ENCODE results near the gene CBFA2T2.
"Not testable (repeated sequence)": the region's sequence is repeated elsewhere in the genome, so short reads cannot be mapped to it uniquely, and the experiment has no call there.

Gene CBFA2T2

DNA sequence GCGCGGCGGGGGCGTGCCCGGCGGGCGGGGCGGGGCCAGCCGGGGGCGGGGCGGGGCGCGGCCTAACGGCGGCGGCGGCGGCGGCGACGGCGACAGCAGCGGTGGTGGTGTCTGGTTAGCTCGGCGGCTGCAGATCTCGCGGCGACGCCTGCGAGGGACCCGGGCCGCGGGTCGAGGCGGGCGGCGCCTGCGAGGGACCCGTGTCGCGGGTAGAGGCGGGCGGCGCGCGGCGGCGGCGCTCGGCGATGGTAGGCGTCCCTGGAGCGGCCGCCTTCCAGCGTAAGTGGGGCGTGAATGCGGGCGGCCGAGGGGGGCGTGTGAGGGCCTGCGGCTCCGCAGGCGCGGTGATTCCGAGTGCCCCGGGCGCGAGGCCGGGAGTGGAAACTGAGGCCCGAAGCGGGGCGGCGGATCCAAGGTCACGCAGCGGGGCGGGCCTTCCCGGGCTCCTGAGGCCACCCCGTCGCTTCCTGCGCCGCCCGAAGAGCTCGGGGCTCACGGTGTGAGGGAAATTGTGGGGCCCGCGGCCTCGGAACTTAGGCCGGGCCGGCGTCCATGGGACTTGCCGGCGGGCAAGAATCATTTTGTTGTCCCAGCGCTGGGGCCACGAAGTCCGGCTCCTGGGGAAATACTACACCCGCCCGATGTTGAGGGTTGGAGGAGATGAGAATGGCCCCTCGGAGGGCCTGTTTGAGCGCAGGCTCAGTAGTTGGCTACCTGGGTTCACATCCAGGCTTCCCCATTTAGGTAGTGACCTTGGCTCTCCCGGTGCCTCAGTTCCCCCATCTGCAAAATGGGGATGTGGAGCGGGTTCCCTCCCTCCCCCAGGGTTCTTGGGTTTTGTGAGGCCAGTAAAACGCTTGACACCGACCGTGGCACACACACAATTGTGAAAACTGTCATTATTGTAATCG, at the start of gene CBFA2T2:
Gene CBFA2T2, plus strand, starts transcription at position 74 of the 911 bp plus-strand sequence. Its CDS starts 172 bp downstream, at position 246.
- DNase-seq = no peak

DNA sequence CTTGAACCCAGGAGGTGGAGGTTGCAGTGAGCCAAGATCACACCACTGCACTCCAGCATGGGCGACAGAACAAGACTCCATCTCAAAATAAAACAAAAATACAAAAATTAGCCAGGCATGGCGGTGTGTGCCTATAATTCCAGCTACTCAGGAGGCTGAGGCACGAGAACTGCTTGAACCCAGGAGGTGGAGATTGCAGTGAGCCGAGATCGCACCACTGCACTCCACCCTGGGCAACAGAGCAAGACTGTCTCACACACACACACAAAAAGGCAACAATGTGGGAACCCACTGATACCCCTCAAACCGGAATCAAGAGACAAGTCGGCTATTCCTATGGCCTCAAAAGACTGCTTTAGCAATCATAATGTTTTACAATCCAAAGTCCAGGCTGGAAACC, 49.3 kb upstream of the CBFA2T2 start:
- not testable (repeated sequence) for DNase-seq

DNA sequence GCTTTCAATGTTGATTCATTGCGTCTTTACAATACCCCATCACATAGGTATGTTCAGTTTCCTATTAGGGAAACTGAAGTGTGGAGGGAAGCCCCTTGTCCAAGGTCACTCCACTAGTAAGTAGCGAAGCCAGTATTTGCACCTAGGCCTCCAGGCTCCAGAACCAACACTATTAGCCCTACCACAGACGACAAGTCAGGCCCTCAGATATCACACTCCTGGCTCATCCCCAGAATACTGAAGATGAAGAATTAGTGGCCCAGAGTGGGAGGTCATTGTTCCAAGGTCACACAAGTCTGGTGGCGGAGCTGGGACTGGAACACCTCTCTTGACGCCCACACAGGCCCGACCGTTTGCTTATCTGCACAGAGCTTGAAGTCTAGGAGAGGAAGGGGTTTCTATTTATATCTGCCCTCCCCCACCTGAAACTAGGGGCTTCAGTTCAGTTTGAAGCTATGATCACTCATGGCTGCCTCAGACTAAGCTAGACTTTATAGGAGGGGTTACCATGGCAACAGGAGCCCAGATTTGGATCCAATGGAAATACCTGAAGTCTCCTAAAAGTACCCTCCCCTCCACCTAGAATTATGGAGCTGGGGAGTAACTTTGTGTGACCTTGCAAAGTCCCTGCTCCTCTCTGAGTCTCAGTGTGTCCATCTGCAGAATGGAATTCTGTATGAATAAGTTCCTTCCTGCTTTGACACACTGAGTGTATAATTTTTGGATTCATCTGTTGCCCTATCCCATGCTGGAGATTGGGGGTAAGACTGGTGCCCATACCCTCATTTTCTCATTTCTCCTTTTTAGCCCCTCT, 48.5 kb upstream of the CBFA2T2 start:
- DNase-seq = no peak

DNA sequence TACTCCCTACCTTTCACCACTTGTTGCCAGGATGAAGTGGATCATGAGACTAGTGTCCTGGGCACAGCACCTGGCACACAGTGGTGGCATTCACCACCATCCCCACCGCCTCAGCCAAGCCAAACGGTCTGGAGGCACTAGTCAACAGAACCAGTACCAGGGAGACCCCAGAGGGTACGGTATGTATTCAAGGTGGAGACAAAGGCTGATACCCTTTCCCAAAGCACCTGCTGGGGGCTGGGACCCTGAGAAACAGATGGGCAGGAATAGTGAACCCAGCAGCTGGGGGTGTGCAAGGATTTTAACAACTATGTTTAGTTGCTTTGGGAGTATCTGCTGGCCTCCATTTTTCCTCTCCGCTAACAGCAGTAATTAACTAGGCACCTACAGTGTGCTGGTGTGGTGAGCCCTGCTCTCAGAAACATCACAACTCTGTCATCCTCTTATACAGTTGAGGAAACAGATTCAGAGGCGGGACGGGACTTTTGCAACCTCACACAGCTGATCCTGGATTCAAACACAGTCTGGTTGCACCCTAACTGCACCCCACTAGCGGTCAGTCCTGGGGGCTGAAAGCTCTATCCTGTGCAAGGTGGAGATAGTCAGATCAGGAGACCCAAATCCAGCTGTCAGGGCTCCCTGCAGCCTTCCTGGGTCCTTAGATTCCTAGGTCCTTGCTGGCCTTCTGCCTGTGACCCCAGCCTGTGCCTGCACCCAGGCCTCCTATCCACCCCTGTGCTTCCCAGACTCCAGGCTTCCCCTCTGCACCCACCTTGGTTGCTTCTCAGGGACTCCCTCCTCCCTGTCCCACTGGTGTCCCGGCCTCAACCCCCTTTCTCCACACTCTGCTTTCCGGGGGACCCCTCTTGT, 47.5 kb upstream of the CBFA2T2 start:
- DNase-seq = peak; percentile 20 to 21

DNA sequence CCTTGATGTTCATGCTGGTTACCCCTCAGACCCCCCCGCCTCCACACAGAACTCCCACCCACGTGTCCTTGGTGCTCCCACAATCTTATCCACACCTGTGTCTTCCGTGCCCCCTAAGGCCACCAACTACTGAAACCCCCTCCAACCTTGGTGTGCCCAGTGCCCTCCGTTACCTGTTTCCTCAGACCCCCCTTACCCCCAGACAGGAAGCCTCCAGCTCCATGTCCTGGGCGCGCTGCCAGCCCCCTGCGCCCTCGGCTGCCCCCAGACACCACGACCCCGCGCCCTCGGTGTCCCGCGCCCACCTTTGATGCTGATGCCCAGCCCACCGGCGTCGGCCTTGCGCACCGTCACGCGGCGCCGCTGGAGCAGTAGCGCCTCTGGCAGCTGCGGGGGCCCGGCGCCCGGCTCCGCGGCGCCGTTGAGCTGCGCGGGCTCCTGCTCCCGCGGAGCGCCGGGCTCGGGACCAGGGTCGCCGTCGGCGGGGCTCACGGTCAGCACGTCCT, 46.8 kb upstream of the CBFA2T2 start:
- DNase-seq = peak; percentile 21 to 23

DNA sequence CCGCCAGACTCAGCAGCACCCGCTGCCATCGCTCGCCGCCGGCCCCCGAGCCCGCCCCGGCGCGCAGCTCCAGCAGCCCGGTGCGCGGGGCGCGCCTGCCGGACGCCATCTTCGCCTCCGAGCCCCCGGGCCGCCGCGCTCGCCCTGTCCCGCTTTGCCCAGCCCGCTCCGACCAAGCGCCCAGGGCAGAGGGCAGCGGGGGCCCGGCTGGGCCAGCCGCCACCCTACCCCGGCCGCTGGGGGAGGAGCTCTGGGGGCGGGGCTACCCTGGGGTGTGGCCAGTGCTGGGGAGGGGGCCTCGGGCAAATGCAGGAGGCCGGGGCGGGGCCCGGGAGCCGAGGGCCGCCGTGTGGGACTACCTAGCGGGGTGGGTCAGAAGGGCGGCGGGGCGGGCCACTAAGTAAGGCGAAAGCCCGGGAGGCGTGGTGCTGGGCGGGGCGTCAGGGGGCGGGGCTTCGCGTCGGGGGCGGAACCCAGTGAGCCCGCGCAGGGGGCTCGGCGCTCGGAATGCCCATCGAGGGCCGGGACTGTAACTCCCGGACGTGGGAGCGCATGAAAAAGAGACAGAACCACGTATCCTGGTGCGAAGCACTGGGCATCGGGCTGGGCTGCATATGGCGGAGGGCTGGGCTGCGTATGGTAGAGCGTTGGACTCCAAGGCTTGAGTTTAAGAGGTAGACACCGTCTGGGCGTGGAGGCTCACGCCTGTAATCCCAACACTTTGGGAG, 46.2 kb upstream of the CBFA2T2 start, which contains the start of gene SNTA1:
Gene SNTA1, minus strand, starts transcription at position 252 of the 728 bp plus-strand sequence. Its CDS starts 143 bp downstream, at position 109.
- peak; percentile 93 for DNase-seq

DNA sequence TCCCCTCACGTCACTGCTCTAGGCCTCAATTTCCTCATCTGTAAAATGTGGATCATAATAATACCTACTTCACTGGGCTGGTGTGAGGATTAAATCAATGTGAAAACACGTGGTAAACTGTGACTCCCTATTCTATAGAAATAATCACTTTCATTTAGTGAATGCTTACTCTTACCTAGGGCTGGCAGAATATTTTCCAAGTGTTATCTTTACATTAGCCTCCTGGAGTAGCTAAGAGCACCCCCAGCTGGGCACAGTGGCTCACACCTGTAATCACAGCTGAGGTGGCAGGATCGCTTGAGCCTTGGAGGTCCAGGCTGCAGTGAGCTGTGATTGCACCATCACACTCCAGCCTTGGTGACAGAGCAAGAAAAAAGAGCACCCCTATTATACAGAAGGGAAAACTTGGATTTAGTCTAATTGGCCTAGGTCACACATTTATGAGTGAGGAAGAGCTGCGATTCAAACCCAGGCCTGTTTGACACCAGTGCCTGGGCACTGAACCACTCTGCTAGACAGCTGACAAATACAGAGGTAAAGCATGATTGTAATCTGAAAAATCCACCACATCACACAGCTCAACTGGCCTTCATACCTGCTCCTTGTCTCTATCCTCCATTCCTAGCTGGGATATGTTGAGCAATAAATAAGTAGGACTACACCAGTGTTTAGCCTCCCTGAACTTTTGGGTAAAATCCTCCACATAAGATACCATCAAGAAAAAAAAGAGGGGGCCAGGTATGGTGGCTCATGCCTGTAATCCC, 44.9 kb upstream of the CBFA2T2 start:
- DNase-seq = peak; percentile 41 to 53

DNA sequence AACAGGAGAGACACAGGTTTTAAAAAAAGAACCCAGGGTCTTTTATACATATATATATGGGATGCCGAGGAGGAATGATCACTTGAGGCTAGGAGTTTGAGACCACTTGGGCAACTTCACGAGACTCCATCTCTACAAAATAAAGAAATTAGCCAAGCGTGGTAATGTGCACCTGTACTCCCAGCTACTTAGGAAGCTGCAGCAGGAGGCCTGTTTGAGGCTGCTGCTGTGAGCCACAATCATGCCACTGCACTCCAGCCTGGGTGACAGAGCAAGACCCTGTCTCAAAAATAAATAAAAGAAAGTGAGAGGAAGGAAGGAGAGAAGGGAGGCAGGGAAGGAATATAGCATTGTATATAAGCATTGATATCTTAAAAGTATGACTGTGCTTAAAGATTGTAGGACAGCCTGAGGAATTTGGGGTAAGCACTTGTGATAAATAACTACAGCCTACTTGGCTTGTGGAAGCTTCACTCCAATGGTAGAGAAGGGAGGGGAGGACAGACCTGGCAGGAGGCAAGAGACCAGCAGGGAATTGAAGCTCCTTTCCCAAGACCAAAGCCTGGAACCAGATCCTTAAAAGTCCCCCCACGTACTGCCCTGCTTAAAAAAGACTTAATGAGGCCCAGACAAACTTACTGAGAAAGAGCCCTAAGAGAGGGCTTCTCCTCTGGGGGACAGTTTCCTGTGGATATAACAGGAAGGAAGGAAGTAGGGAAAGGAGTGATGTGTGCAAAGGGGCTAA, 43.8 kb upstream of the CBFA2T2 start:
- DNase-seq = no peak

DNA sequence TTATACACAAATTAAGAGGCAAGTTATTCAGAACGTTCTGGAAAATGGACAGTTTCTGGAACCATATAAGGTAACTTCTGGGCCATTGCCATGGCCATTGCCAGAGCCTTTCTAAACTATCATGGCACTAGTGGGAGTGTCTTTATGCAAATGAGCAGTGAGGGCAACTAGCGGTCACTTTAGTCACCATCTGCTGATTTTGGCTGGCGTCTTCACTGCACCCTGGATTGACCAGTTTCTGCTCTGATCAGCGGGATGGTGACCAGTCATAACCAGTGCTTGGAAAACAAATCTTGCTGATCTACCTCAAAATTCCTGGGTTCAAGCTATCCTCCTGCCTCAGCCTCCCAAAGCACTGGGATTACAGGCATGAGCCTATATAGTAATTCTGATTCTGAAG, 39.0 kb upstream of the CBFA2T2 start:
- DNase-seq = no peak

DNA sequence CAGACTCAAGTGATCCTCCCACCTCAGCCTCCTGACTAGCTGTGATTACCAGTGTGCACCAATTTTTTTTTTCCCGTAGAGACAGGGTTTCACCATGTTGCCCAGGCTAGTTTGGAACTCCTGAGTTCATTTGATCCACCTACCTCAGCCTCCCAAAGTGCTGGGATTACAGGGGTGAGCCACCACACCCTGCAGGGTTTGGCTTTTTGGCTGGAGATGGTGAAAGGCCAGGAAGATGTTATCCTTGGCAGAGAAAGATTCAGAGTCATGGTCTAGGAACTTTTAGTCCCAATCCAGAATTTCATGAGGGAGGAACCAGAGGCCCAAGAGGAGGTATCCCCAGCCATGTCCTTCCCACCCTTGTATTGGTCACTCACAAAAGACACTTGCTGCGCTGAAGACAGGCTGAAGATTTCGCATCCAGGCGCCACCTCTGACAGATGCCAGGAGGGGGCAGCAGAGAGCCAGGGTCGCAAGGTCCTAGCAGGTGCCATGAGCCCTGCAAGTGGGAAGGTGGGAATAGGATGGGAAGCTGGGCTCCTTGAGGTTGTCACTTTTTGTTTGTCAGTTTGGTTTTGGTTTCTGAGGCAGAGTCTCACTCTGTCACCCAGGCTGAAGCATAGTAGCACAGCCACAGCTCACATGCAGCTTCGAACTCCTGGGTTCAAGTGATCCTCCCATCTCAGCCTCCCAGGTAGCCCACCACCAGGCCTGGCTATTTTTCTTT, 32.8 kb upstream of the CBFA2T2 start:
- DNase-seq = peak; percentile 89

DNA sequence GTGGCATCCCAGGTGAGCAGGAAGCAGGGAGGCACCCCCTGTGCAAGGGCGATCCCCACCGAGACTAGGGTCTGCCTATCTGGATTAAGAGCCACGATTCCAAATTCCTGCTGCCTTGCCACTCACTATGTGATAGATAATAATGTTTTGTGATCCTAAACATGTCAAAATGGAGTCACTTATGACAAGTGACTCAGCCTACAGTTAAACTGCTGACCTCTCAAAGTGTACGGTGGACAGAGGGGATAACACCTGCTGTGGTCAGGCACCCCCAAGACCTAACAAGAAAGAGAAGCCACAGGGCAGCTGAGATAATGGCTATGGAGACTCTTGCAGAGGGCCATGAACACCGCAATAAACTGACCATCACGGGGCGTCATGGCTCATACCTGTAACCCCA, 30.3 kb upstream of the CBFA2T2 start:
- DNase-seq = no peak

DNA sequence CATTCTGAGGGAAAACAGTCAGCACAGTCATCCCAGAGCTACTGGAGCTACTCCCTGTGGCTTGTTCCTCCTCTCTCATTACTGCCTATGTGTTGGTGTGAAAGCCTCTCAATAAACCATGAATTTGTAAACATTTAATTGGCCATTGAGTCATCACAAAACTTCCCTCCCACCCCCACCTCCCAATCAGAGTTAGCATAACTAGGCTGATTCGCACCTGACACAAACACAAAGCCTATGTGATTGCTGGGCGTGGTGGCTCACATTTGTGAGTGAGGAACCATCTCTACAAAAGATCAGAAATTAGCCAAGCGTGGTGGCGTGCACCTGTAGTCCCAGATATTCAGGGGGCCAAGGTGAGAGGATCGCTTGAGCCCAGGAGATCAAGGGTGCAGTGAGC, 29.2 kb upstream of the CBFA2T2 start:
- no peak for DNase-seq

DNA sequence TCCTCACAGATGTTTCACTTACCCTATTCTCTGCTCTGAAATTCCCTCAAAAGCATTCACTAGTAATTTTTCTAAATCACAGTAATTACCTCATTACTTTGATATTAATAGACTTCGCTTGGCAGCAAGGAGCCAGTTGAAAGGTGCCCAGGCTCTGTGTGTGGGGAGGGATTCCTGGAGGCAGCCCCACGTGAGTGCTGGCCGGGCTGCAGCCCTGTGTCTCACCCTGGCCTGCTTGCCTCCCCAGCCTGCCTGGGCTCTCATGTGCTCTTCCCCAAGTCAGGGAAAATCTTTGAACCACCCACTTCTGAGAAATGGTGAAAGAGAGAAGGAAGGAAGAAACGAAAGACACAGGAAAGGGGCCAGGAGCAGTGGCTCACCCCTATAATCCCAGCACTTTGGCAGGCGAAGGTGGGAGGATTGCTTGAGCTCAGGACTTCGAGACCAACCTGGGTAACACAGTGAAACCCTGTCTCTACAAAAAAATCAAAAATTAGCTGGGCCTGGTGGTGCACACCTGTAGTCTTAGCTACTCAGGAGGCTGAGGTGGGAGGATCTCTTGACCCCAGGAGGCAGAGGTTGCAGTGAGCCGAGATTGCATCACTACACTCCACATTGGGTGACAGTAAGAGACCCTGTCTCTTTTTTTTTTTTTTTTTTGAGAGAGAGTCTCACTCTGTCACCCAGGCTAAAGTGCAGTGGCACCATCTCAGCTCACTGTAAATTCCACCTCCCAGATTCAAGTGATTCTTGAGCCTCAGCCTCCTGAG, 26.4 kb upstream of the CBFA2T2 start:
- no peak for DNase-seq

DNA sequence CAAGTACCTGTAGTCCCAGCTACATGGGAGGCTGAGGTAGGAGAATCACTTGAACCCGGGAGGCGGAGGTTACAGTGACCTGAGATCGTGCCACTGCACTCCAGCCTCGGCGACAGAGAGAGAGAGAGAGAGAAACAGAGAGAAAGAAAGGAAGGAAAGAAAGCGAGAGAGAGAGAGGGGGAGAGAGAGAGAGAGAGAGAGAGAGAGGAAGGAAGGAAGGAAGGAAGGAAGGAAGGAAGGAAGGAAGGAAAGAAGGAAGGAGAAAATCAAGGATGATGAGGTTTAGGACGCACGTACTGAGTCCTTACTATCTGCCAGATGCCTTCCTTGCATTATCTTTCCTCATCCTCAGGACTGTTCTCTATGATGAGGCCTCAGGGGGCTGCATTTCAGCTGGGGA, 25.1 kb upstream of the CBFA2T2 start:
- DNase-seq = not testable (repeated sequence)

DNA sequence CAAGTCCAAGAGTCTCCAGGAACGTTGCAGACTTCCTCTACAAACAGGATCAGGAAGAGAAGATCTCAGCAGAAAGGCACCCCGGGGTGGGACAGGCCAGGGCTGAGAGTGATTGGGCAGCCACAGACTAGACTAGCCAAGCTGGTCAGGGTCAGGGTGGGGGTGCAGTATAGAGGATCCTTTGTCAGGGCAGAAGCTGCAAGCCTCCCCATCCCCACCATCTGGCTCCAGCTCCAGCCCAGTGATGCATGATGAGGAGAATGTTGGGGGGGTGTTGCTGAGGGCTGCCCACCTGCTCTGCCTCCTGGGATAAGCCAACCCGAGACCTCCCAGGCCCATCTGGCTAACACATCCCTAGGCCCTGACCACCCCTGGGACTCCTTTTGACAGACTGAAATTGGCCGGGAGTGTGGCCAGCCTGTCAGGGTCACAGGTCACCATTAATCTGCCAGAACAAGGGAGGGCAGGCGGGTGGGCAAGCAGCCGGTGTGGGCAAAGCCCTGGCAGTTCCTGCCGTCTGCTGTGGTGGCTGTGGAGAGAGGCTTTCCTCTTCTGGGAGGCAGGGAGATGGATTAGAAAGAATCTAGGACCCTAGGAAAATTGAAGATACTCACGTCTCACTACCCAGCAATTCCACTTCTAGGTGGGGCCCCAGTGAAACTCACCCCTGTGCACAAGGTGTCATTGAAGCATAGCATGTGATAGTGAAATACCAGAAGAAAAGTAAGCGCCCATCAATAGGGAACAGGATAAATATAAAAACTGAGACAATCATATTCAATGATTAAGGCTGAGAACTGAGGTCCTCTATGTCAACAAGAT, 24.2 kb upstream of the CBFA2T2 start:
- DNase-seq = no peak

DNA sequence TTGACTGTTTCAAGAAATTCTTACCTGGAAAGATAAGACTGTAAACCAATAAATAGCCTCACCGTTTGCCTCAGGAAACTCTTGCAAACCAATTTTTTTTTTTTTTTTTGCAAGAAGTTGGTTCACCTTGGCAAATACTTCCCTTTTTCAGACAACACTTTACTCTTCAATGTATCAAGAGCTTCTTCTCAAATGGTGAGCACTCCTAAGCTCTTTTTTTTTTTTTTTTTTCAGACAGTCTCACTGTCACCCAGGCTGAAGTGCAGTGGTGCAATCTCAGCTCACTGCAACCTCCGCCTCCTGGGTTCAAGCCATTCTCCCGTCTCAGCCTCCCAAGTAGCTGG, 23.6 kb upstream of the CBFA2T2 start:
- DNase-seq = no peak

DNA sequence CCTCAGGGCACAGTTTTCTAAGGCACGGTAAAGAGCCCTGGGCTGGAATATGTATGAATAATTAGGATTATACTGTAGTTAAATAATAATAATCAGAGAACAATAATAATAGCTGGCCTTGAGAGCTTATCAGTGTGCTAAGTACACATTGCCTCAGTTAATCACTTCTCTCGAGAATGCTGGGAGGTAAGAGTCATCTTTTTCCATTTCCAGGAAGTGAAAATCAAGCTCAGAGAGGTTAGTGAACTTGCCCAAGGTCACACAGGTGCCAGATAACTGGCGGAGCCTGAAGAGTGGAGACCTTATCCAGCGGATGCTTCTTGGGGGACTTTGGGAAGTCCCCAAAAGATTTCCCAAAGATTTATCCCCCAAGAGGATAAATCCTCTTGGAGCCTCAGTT, 19.4 kb upstream of the CBFA2T2 start:
- DNase-seq = no peak

DNA sequence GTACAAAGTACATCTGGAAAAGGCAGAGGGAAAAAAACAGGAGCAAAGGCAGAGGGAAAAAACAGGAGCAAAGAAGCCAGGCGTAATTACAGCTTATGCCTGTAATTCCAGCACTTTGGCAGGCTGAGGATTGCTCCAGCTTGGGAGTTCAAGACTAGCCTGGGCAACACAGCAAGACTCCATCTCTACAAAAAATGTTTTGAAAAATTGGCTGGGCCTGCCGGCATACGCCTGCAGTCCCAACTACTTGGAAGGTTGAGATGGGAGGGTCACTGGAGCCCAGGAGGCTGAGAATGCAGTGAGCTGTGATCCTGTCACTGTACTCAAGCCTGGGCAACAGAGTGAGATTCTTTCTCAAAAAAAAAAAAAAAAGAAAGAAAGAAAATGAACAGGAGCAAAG, 19.0 kb upstream of the CBFA2T2 start:
- no peak for DNase-seq
